NOMO-1 (cell line): Measurements from ENCODE around the gene SLC44A1.

ENCODE experiments used
- DNase-seq, 2 experiments: peaks; one replicate each; lab custom pipeline; 2025; ENCODE audit not compliant: unreplicated experiment in 2 of 2; lab: John Stamatoyannopoulos, UW

Gene SLC44A1

GRCh38 chr9:105244003-105244733 lies at the start of gene SLC44A1:
Gene SLC44A1, plus strand, starts transcription at chr9:105244651. Its CDS starts 218 bp downstream, at chr9:105244869.
- peak; percentile 86 to 95 for DNase-seq

GRCh38 chr9:105195259-105195658 lies 49.2 kb upstream of the SLC44A1 start:
- DNase-seq: no peak

- no peak for DNase-seq
Observed at GRCh38 chr9:105198023-105198422, 46.4 kb upstream of the SLC44A1 start.

- DNase-seq: peak in 1 of 2 experiments; percentile 49
Observed at GRCh38 chr9:105198865-105199264, 45.6 kb upstream of the SLC44A1 start.

- no peak for DNase-seq
Observed at GRCh38 chr9:105204416-105204815, 40.0 kb upstream of the SLC44A1 start.

- no peak for DNase-seq
Observed at GRCh38 chr9:105205787-105206495, 38.5 kb upstream of the SLC44A1 start.

GRCh38 chr9:105206496-105206820 lies 38.0 kb upstream of the SLC44A1 start:
- DNase-seq: no peak

GRCh38 chr9:105206821-105207699 lies 37.4 kb upstream of the SLC44A1 start:
- DNase-seq: no peak

- no peak for DNase-seq
Observed at GRCh38 chr9:105216440-105217178, 27.8 kb upstream of the SLC44A1 start.

GRCh38 chr9:105218673-105219072 lies 25.8 kb upstream of the SLC44A1 start:
- no peak for DNase-seq

GRCh38 chr9:105219291-105219805 lies 25.1 kb upstream of the SLC44A1 start:
- DNase-seq: no peak

- DNase-seq: no peak
Observed at GRCh38 chr9:105220451-105220850, 24.0 kb upstream of the SLC44A1 start.

GRCh38 chr9:105223544-105224140 lies 20.8 kb upstream of the SLC44A1 start:
- no peak for DNase-seq

GRCh38 chr9:105226055-105226454 lies 18.4 kb upstream of the SLC44A1 start:
- DNase-seq: no peak

GRCh38 chr9:105232207-105232606 lies 12.2 kb upstream of the SLC44A1 start:
- DNase-seq: no peak

GRCh38 chr9:105233873-105234272 lies 10.6 kb upstream of the SLC44A1 start:
- DNase-seq: no peak

- peak in 1 of 2 experiments; percentile 6 for DNase-seq
Observed at GRCh38 chr9:105236261-105236660, 8.2 kb upstream of the SLC44A1 start.

- no peak for DNase-seq
Observed at GRCh38 chr9:105237246-105237645, 7.2 kb upstream of the SLC44A1 start.

GRCh38 chr9:105238302-105238701 lies 6.1 kb upstream of the SLC44A1 start:
- DNase-seq: no peak
